Dendritic cell treated with granulocyte-macrophage colony-stimulating factor and Interleukin-4, amounts not matched to agents 40 ng/mL and 50 ng/mL, for 4 days (primary cell): ENCODE results near the gene SLC22A31.

ENCODE experiments used
- H3K27ac Mint-ChIP-seq: one replicate; pipeline ENCODE4 v1.8.0; 2022; ENCODE audit warnings: mild to moderate bottlenecking, mixed read lengths
- H3K27me3 Mint-ChIP-seq: one replicate; pipeline ENCODE4 v1.8.0; 2022; ENCODE audit warnings: mild to moderate bottlenecking, mixed read lengths
- H3K36me3 Mint-ChIP-seq: one replicate; pipeline ENCODE4 v1.8.0; 2022; ENCODE audit warnings: low read depth, mixed read lengths
- H3K4me1 Mint-ChIP-seq: one replicate; pipeline ENCODE4 v1.8.0; 2022; ENCODE audit warnings: low read depth, mixed read lengths
- H3K4me3 Mint-ChIP-seq: one replicate; pipeline ENCODE4 v1.8.0; 2022; ENCODE audit warnings: mild to moderate bottlenecking, moderate library complexity, mixed read lengths
- H3K9me3 Mint-ChIP-seq: one replicate; pipeline ENCODE4 v1.8.0; 2022; ENCODE audit warnings: mixed read lengths
- intact Hi-C: fragments of 100-400 bp; cut with micrococcal nuclease; formaldehyde crosslinking; loops from one replicate; pipeline ENCODE4 v1.15.0; 2022

Gene SLC22A31

DNA sequence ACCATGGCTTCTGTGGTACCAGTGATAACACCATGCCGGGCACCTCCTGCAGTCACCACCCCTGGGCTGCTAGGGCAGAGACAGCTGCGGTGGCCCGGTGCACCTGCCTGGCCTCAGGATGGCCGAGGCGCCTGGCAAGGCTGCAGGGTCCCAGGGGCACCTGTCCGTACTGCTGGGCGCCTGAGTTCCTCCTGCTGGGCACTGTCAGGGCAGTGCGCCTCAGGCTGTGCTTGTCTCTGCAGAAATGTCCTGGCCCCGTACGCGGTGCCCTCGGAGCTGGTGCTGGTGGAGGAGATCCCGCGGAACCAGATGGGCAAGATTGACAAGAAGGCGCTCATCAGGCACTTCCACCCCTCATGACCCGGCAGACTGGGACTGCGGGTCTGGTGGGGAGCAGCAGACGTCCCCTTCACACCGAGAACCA, 46.5 kb downstream of the SLC22A31 start:
- Mint-ChIP-seq H3K4me1 (peaks cover 36% of the 10 kb centered on the region), H3K9me3 (peaks cover 9% of the 10 kb centered on the region), H3K27ac (no peak overlapping the region), H3K27me3 (peaks cover 36% of the 10 kb centered on the region), H3K4me3 (no peak overlapping the region), H3K36me3 (peaks cover 42% of the 10 kb centered on the region)
- intact Hi-C loops: no loop called here

DNA sequence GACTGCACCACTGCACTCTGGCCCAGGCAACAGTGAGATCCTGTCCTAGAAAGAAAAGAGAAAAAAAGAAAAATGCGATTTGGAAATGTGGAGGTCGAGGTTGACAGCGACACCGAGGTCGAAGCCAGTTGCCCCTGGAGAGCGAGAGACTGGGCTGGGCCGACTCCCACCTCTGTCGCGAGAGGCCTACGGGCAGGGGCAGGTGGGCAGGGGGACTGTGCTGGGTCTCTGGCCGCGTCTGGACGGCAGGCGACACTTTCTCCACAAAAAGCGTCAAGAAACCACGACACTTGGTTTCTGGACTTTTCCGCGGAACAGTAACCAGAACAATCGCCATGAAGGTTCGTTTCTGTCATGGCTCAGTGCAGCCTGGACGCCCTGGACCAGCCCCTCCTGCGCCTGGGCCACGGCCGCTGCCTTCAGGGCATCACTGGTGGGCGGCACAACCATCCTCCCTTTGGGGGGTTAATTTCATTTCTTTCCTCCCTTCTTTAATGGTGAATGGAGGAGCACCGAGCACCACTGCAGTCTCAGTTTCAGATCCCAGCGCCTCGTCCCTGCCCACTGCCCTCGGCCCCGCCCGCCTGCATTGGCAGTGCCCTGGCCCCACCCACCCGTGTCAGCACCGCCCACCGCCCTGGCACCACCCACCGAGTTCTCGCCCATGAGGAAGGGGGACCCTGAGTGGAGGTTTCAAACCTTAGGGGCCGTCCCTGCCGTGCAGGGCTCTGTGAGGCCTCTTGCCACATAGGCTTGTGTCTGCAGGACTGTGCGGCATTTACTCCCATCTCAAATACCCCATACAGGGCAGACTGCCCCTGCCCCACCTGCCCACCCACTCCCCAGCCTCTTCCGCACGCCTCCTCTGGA, 47.3 kb downstream of the SLC22A31 start:
- peaks cover 34% of the 10 kb centered on the region for H3K27me3 Mint-ChIP-seq
- peaks cover 36% of the 10 kb centered on the region for H3K4me1 Mint-ChIP-seq
- intact Hi-C loops: no loop called here
- H3K36me3 Mint-ChIP-seq: peaks cover 50% of the 10 kb centered on the region
- H3K27ac Mint-ChIP-seq: no peak overlapping the region
- H3K4me3 Mint-ChIP-seq: no peak overlapping the region
- H3K9me3 Mint-ChIP-seq: peaks cover 12% of the 10 kb centered on the region

DNA sequence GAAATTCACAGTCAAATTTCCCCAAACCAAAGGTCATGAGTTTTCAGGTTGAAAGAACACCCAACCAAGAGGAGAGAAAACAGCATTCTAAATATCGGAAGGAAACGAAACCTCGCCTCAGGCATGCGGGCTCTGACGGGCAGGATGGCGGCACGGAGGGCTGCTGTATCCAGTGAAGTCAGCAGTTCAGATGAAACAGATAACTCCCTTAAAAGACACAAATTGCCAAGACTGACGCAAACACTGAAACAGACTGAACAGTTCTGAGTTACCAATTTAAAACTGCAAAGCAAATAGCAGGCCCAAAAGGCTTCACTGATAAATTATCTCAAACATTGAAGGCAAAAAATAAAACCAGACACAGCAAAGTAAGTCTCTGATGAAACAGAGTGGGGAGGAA, 49.4 kb downstream of the SLC22A31 start:
- Mint-ChIP-seq H3K27ac (no peak overlapping the region), H3K9me3 (peaks cover 19% of the 10 kb centered on the region), H3K4me3 (no peak overlapping the region), H3K27me3 (peaks cover 22% of the 10 kb centered on the region), H3K4me1 (peaks cover 32% of the 10 kb centered on the region), H3K36me3 (peaks cover 70% of the 10 kb centered on the region)
- intact Hi-C loops: no loop called here

DNA sequence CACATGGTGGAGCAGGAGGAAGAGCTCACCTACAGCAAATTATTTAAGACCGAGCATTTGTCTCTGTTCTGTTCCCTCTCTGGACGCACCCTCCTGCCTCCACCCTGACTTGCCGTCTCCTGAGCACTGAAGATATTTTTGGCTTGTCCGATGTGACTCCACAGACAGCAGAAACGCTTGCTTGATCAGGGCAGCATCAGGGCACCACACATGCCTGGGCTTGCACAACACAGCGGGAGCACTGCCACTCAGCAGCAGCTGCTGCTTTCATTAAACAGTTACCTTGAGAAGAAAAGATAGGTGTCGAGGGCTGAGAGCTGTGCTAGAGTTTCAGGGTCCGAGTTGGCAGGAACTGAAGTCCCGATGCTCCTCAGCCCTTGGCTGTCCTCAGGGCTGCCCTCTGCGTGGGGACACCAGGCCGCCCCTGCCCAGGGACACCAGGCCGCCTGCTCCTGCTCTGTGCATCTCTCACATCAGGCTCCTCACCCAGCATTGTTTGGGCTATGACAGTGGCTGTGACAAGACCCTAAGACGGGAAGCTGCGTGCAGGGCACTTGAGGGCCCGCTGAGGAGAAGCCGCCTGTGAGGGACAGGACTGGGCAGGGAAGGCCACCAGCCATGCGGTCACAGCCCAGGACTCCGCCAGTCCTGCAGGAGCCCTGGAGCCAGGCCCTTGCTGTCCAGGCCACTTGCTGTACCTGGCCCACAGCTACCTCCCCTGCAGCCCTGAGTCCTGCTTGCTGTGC, 50.1 kb downstream of the SLC22A31 start:
- intact Hi-C loops: no loop called here

DNA sequence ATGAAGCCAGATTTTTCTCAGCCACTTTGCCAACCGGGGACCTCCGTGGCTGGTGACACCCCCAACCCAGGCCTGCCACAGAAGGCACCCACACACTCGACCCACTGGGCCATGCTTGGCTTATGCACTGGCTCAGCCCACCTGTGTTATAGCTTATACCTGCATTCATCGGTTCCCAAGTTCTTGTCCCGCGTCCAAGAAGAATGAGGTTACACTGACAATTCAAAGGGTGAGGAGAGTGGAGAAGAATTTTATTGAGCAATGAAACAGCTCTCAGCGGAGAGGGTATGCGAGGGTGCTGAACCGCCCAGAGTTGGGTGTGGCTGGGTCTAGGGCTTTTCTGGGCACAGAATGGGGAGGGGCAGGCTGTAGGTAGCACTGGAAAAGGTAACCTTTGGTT, 51.0 kb downstream of the SLC22A31 start:
- Mint-ChIP-seq H3K4me1 (peaks cover 16% of the 10 kb centered on the region), H3K27me3 (peaks cover 6% of the 10 kb centered on the region), H3K36me3 (peaks cover 86% of the 10 kb centered on the region), H3K9me3 (peaks cover 19% of the 10 kb centered on the region), H3K4me3 (no peak overlapping the region), H3K27ac (no peak overlapping the region)
- intact Hi-C loops: no loop called here

More for the DNA sequence above, 50.1 kb downstream of the SLC22A31 start:
- H3K9me3 Mint-ChIP-seq: peaks cover 19% of the 10 kb centered on the region
- no peak overlapping the region for H3K27ac Mint-ChIP-seq
- peaks cover 15% of the 10 kb centered on the region for H3K27me3 Mint-ChIP-seq
- H3K36me3 Mint-ChIP-seq: peaks cover 77% of the 10 kb centered on the region
- peaks cover 25% of the 10 kb centered on the region for H3K4me1 Mint-ChIP-seq
- H3K4me3 Mint-ChIP-seq: no peak overlapping the region

DNA sequence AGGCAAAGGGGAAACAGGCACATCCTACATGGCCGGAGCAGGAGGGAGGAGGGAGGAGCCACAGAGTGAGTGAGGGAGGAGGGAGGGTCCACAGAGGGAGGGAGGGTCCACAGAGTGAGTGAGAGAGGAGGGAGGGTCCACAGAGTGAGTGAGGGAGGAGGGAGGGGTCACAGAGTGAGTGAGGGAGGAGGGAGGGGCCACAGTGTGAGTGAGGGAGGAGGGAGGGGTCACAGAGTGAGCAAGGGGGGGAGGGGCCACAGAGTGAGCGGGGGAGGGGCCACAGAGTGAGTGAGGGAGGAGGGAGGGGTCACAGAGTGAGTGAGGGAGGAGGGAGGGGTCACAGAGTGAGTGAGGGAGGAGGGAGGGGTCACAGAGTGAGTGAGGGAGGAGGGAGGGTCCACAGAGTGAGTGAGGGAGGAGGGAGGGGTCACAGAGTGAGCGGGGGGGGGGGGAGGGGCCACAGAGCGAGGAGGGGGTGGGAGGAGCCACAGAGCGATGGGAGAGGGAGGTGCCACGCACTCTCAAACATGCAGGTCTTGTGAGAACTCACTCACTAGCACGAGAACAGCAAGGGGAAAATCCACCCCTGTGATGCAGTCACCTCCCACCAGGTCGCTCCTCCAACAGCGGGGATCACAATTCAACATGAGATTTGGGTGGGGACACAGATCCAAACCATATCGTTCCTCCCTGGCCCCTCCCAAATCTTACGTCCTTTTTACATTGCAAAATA, 53.1 kb downstream of the SLC22A31 start:
- Mint-ChIP-seq H3K9me3 (peaks cover 19% of the 10 kb centered on the region), H3K27ac (no peak overlapping the region), H3K4me1 (peaks cover 5% of the 10 kb centered on the region), H3K27me3 (no peaks in the 10 kb centered on the region), H3K36me3 (peaks cover 99% of the 10 kb centered on the region), H3K4me3 (no peak overlapping the region)
- intact Hi-C loops: no loop called here

DNA sequence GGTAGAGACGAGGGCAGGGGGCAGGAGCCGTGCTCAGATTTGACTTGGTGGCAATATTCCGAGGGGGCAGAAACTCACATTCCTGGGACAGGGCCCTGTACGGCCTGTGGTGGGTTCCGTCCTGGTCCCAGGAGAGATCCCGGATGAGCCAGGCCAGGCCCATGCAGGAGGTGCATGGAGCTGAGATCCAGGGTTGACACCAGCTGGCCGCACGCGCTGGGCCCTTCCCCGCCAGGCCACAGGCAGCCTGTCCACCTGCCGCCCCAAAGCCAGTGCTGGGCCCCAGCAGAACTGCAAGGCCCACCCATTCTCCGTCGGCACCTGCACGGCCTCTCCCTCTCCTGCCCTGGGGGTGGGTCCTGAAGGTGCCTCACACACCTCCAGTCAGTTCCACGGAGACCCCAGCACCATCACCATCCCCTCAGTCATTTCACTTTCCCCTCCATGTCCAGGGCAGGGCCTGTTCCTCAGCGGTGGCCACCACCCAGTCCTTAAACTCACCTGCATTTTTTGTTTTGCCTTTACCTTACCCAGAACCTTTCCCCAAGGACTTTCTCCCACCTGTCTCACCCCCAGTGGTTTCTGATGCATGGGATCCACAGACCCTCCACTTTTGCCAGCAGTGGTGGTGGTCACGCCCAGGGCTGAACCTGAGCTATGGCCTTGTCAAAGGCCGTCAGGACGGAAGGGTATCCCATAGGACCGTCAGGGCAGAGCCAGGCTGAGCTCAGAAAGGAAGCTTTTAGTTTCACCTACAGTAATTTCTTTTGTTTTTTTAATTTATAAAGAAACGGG, 53.9 kb downstream of the SLC22A31 start:
- Mint-ChIP-seq H3K4me1 (peaks cover 5% of the 10 kb centered on the region), H3K4me3 (no peak overlapping the region), H3K36me3 (peaks cover 99% of the 10 kb centered on the region), H3K9me3 (peaks cover 19% of the 10 kb centered on the region), H3K27ac (no peak overlapping the region), H3K27me3 (no peaks in the 10 kb centered on the region)
- intact Hi-C loops: no loop called here
